PC-9 (cell line): ENCODE results near the gene SRGAP3. TPM values are rescaled to one million over a fixed set of nuclear protein-coding genes. Genes with fewer than 3 reads are reported as not detected.

ENCODE experiments used
- BruUV-seq: library from RNA; stranded (reverse); fragments of 400-500 nt; replicated peaks from 2 replicates; lab custom pipeline; 2021; lab: Mats Ljungman, UMichigan
- CTCF ChIA-PET: fragments of 300-600 bp; sonication (Branson Sonifier 250); formaldehyde crosslinking; loops from one replicate; lab custom pipeline; 2022; ENCODE audit warnings: antibody characterized with exemption; lab: Charles Lee
- POLR2A ChIA-PET: fragments of 300-600 bp; sonication (Branson Sonifier 250); formaldehyde crosslinking; loops from one replicate; lab custom pipeline; 2022; ENCODE audit warnings: antibody characterized with exemption; ENCODE audit not compliant: unreplicated experiment; lab: Charles Lee
- DNase-seq, 2 experiments: peaks; one replicate each; pipeline versions ENCODE4 v3.0.0 to v3.0.0-alpha.2; 2015 to 2022; ENCODE audit warnings: mixed read lengths in 1 of 2
- H2AFZ ChIP-seq: fragments of 200-600 bp; sonication (generic); 2 replicates; pipeline ENCODE4 v1.8.1; 2017; ENCODE audit warnings: antibody characterized with exemption
- H3F3A ChIP-seq: fragments of 200-600 bp; sonication (generic); 2 replicates; pipeline ENCODE4 v1.8.1; 2017; ENCODE audit warnings: antibody characterized with exemption, mild to moderate bottlenecking, low read depth; ENCODE audit not compliant: insufficient read depth
- H3K27ac ChIP-seq: fragments of 200-600 bp; sonication (generic); 2 replicates; pipeline ENCODE4 v1.6.1; 2016; ENCODE audit warnings: mixed run types
- H3K27me3 ChIP-seq: fragments of 200-600 bp; sonication (generic); 2 replicates; pipeline ENCODE4 v1.6.1; 2016; ENCODE audit warnings: low read depth, mixed run types; ENCODE audit not compliant: insufficient read depth
- H3K36me3 ChIP-seq: fragments of 200-600 bp; sonication (generic); 2 replicates; pipeline ENCODE4 v1.6.1; 2016; ENCODE audit warnings: low read depth, mixed run types
- H3K4me1 ChIP-seq: fragments of 200-600 bp; sonication (generic); replicated peaks from 2 replicates; pipeline ENCODE4 v1.6.1; 2016; ENCODE audit warnings: mixed run types; ENCODE audit not compliant: insufficient read depth
- H3K4me2 ChIP-seq: fragments of 200-600 bp; sonication (generic); 2 replicates; pipeline ENCODE4 v1.6.1; 2017; ENCODE audit warnings: mixed run types
- H3K4me3 ChIP-seq: fragments of 200-600 bp; sonication (generic); 2 replicates; pipeline ENCODE4 v1.6.1; 2016; ENCODE audit warnings: mixed run types
- H3K79me2 ChIP-seq: fragments of 200-600 bp; sonication (generic); 2 replicates; pipeline ENCODE4 v1.6.1; 2017; ENCODE audit warnings: low read depth, mixed run types
- H3K9me2 ChIP-seq: fragments of 200-600 bp; sonication (generic); 2 replicates; pipeline ENCODE4 v1.8.1; 2017; ENCODE audit warnings: mild to moderate bottlenecking; ENCODE audit not compliant: insufficient read depth
- H3K9me3 ChIP-seq: fragments of 200-600 bp; sonication (generic); 2 replicates; pipeline ENCODE4 v1.8.1; 2016; ENCODE audit warnings: low read depth; ENCODE audit not compliant: insufficient read depth
- H4K20me1 ChIP-seq: fragments of 200-600 bp; sonication (generic); 2 replicates; pipeline ENCODE4 v1.8.1; 2017; ENCODE audit not compliant: insufficient read depth
- EZH2 ChIP-seq: fragments of 200-600 bp; sonication (generic); IDR thresholded peaks from 2 replicates; pipeline ENCODE4 v1.8.0; 2017; ENCODE audit warnings: antibody characterized with exemption, low read depth
- intact Hi-C: fragments of 100-400 bp; cut with micrococcal nuclease; formaldehyde crosslinking; loops from one replicate; pipeline ENCODE4 v1.10.0; 2022; ENCODE audit not compliant: unreplicated experiment
- total RNA-seq: library from RNA; stranded (reverse); gene quantifications from 2 replicates; pipeline ENCODE4 v1.2.3, GENCODE V29; 2021
- TF ChIP-seq, protein P1 (sequence below): fragments of 200-600 bp; sonication (generic); conservative IDR thresholded peaks from 2 replicates; pipeline ENCODE4 v1.6.1; 2017; ENCODE audit warnings: mixed run types, antibody characterized with exemption, mild to moderate bottlenecking, moderate library complexity

The SRGAP3 gene
- total RNA-seq, 1 experiment from 2014 or later, result 17.5 TPM

DNA sequence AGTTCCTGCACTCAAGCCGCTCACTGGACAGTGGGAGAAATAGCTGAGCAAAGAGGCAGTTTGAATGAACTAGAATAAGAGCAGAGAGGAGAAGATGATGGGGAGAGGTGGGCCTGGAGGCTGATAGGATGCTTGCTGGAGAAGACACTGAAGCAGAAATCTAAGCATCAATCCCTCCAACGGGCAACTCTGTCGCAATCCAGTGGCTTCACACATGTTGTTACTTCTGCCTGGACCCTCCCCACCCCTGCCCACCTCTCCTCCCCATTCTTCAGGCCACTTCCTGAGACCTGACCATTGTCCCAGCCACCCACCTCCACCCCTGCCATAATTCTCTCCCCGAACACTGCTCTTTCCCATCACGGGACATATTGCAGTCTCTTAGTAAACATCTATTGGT lies 76.0 kb downstream of the SRGAP3 start:
- ChIA-PET CTCF (no interaction called here), POLR2A (no interaction called here)
- H3K27me3 ChIP-seq, result no peaks in the 10 kb centered on the region
- intact Hi-C loops, result no loop called here
- no TSS peak for BruUV-seq
- no peak for DNase-seq
- peaks cover 5% of the 10 kb centered on the region; the same call in 1 of the 2 replicates for H3F3A ChIP-seq
- no peaks in the 10 kb centered on the region for H3K79me2 ChIP-seq
- H3K36me3 ChIP-seq, result no peaks in the 10 kb centered on the region
- peaks cover 9% of the 10 kb centered on the region for H3K4me1 ChIP-seq
- H3K9me2 ChIP-seq, result no peaks in the 10 kb centered on the region
- H4K20me1 ChIP-seq, result no peaks in the 10 kb centered on the region
- no peaks in the 10 kb centered on the region for H3K9me3 ChIP-seq
- H2AFZ ChIP-seq, result no peak overlapping the region
- TF ChIP-seq, protein P1, sequence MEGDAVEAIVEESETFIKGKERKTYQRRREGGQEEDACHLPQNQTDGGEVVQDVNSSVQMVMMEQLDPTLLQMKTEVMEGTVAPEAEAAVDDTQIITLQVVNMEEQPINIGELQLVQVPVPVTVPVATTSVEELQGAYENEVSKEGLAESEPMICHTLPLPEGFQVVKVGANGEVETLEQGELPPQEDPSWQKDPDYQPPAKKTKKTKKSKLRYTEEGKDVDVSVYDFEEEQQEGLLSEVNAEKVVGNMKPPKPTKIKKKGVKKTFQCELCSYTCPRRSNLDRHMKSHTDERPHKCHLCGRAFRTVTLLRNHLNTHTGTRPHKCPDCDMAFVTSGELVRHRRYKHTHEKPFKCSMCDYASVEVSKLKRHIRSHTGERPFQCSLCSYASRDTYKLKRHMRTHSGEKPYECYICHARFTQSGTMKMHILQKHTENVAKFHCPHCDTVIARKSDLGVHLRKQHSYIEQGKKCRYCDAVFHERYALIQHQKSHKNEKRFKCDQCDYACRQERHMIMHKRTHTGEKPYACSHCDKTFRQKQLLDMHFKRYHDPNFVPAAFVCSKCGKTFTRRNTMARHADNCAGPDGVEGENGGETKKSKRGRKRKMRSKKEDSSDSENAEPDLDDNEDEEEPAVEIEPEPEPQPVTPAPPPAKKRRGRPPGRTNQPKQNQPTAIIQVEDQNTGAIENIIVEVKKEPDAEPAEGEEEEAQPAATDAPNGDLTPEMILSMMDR, result no peak
- TF ChIP-seq EZH2, result no peak
- H3K27ac ChIP-seq, result no peak overlapping the region
- H3K4me3 ChIP-seq, result no peak overlapping the region
- no peak overlapping the region for H3K4me2 ChIP-seq

DNA sequence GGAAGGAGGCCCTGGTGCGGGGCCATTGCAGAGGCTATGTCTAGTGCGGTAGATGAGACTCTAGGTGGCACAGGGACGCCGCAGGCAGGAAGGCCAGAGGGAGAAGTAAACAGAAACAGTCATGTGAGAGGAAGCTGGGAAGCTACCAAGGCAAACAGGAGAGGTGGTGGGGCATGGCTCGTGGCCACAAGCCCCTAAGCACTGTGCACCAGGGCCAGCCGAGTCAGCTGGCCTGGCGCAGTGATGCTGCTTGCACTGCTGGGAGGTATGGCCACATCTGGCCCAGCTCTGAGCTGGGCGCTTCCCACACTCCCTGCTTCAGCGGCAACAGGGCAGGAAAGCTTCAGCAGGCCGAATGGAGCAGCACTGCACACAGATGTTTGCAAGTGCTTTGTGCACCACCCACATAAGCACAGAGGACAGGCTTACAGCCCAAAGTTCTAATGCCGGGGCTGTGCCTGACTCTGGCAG lies 76.6 kb downstream of the SRGAP3 start:
- ChIA-PET POLR2A (no interaction called here), CTCF (no interaction called here)
- no peaks in the 10 kb centered on the region for H3K9me3 ChIP-seq
- H3K79me2 ChIP-seq, result no peaks in the 10 kb centered on the region
- no peak for TF ChIP-seq EZH2
- TF ChIP-seq, protein P1, result no peak
- H3K4me2 ChIP-seq, result no peak overlapping the region
- BruUV-seq, result no TSS peak
- no peak overlapping the region for H3K27ac ChIP-seq
- no peaks in the 10 kb centered on the region for H4K20me1 ChIP-seq
- no peak overlapping the region for H2AFZ ChIP-seq
- H3K4me3 ChIP-seq, result no peak overlapping the region
- H3K27me3 ChIP-seq, result no peaks in the 10 kb centered on the region
- H3K4me1 ChIP-seq, result peaks cover 9% of the 10 kb centered on the region
- no peak for DNase-seq
- H3F3A ChIP-seq, result peaks cover 5% of the 10 kb centered on the region; the same call in 1 of the 2 replicates
- intact Hi-C loops, result no loop called here
- no peaks in the 10 kb centered on the region for H3K9me2 ChIP-seq
- H3K36me3 ChIP-seq, result no peaks in the 10 kb centered on the region

DNA sequence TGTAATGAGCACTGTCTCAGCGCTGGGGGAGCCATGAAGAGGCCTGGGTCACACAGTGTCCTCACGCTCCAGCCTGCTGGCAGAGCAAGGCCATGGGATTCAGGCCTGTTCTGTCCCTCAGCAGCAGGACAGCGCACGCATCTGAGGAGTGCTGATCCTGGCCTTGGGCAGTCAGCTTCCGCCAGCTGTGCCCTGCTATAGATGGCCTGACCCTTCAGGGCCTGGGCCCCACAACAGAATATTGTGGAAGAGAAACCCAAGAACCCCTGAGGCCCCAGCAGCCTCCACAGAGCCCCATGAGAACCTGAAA lies 78.6 kb downstream of the SRGAP3 start:
- intact Hi-C loops, result no loop called here
- H3F3A ChIP-seq, result peaks cover 5% of the 10 kb centered on the region; the same call in 1 of the 2 replicates
- H4K20me1 ChIP-seq, result no peaks in the 10 kb centered on the region
- H3K9me3 ChIP-seq, result no peaks in the 10 kb centered on the region
- TF ChIP-seq, protein P1, result no peak
- no peak for TF ChIP-seq EZH2
- no peaks in the 10 kb centered on the region for H3K9me2 ChIP-seq
- no peaks in the 10 kb centered on the region for H3K27me3 ChIP-seq
- CTCF ChIA-PET, result no interaction called here
- H3K36me3 ChIP-seq, result no peaks in the 10 kb centered on the region
- no peak overlapping the region for H3K4me3 ChIP-seq
- no peak for DNase-seq
- no peak overlapping the region for H2AFZ ChIP-seq
- no peak overlapping the region for H3K27ac ChIP-seq
- H3K79me2 ChIP-seq, result no peaks in the 10 kb centered on the region
- POLR2A ChIA-PET, result no interaction called here
- no TSS peak for BruUV-seq
- no peak overlapping the region for H3K4me2 ChIP-seq
- H3K4me1 ChIP-seq, result peaks cover 9% of the 10 kb centered on the region
